Lower lobe of right lung (tissue), 2 donors: ENCODE results near the gene PYCR2. TPM values are rescaled to one million over a fixed set of nuclear protein-coding genes. Genes with fewer than 3 reads are reported as not detected.

Experiments
- ATAC-seq, 2 donors: fragments of 200-7000 bp; cut with Tn5 transposase; one replicate each; pipeline ENCODE4 v1.9.1; 2020 to 2022; ENCODE audit warnings: mild to moderate bottlenecking in 2 of 2, moderate library complexity in 2 of 2
- DNase-seq: peaks from one replicate; pipeline ENCODE4 v3.0.0-alpha.2; 2020
- H3K27ac ChIP-seq: fragments of 200-600 bp; one replicate; pipeline ENCODE4 v1.8.0; 2022
- H3K27me3 ChIP-seq: fragments of 200-600 bp; one replicate; pipeline ENCODE4 v1.8.0; 2022; ENCODE audit warnings: low read depth
- H3K36me3 ChIP-seq: fragments of 200-600 bp; one replicate; pipeline ENCODE4 v1.8.0; 2022; ENCODE audit warnings: mild to moderate bottlenecking
- H3K4me1 ChIP-seq: fragments of 200-600 bp; one replicate; pipeline ENCODE4 v1.8.0; 2022
- H3K4me3 ChIP-seq: fragments of 200-600 bp; one replicate; pipeline ENCODE4 v1.8.0; 2022; ENCODE audit warnings: mild to moderate bottlenecking
- H3K9me3 ChIP-seq: fragments of 200-600 bp; one replicate; pipeline ENCODE4 v1.8.0; 2022
- intact Hi-C: fragments of 100-400 bp; cut with DNase I; formaldehyde crosslinking; loops from one replicate; pipeline ENCODE4 v1.11.0; 2022
- microRNA-seq: library from miRNA; unstranded; fragments of <30 nt; microRNA quantifications from one replicate; pipeline ENCODE4 v1.2.0, GENCODE V29; 2020; ENCODE audit warnings: borderline number of aligned reads
- total RNA-seq: library from RNA; stranded (reverse); fragmentation: NEBNext Ultra II Directional; extraction: Animal tissue kit (Norgen Biotek cat#: 25700); gene quantifications from one replicate; pipeline ENCODE4 v1.2.1, GENCODE V29; 2021
- TF ChIP-seq, protein P1 (sequence below): fragments of 200-600 bp; IDR thresholded peaks from one replicate; pipeline ENCODE4 v1.8.0; 2022; ENCODE audit warnings: antibody characterized with exemption, mild to moderate bottlenecking
- donor health status: DM: no; HTN: yes; CAD: no; lungs with severe emphysema.

PYCR2 gene
- total RNA-seq, 1 donor from 2014 or later: 73.2 TPM

GRCh38 chr1:225872075-225872430, 52.0 kb downstream of the PYCR2 start:
- H3K27ac ChIP-seq: no peak overlapping the region
- no peaks in the 10 kb centered on the region for H3K9me3 ChIP-seq
- DNase-seq (no peak), ATAC-seq (no peak)
- no peaks in the 10 kb centered on the region for H3K27me3 ChIP-seq
- H3K4me3 ChIP-seq: no peak overlapping the region
- intact Hi-C loops: no loop called here
- TF ChIP-seq, protein P1, sequence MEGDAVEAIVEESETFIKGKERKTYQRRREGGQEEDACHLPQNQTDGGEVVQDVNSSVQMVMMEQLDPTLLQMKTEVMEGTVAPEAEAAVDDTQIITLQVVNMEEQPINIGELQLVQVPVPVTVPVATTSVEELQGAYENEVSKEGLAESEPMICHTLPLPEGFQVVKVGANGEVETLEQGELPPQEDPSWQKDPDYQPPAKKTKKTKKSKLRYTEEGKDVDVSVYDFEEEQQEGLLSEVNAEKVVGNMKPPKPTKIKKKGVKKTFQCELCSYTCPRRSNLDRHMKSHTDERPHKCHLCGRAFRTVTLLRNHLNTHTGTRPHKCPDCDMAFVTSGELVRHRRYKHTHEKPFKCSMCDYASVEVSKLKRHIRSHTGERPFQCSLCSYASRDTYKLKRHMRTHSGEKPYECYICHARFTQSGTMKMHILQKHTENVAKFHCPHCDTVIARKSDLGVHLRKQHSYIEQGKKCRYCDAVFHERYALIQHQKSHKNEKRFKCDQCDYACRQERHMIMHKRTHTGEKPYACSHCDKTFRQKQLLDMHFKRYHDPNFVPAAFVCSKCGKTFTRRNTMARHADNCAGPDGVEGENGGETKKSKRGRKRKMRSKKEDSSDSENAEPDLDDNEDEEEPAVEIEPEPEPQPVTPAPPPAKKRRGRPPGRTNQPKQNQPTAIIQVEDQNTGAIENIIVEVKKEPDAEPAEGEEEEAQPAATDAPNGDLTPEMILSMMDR: no peak
- peaks cover 11% of the 10 kb centered on the region for H3K4me1 ChIP-seq
- H3K36me3 ChIP-seq: peaks cover 99% of the 10 kb centered on the region

- H3K4me1 ChIP-seq: peaks cover 15% of the 10 kb centered on the region
- DNase-seq (no peak), ATAC-seq (no peak)
- intact Hi-C loops: no loop called here
- no peak overlapping the region for H3K27ac ChIP-seq
- H3K4me3 ChIP-seq: no peak overlapping the region
- no peaks in the 10 kb centered on the region for H3K9me3 ChIP-seq
- peaks cover 99% of the 10 kb centered on the region for H3K36me3 ChIP-seq
- no peaks in the 10 kb centered on the region for H3K27me3 ChIP-seq
- TF ChIP-seq, protein P1: no peak
Measured at GRCh38 chr1:225871359-225872074, 52.5 kb downstream of the PYCR2 start.

- Histone ChIP-seq H3K4me3 (no peak overlapping the region), H3K36me3 (peaks cover 98% of the 10 kb centered on the region), H3K9me3 (no peaks in the 10 kb centered on the region), H3K27ac (no peak overlapping the region), H3K27me3 (no peaks in the 10 kb centered on the region), H3K4me1 (peaks cover 19% of the 10 kb centered on the region)
- DNase-seq (no peak), ATAC-seq (no peak)
- TF ChIP-seq, protein P1: no peak
- intact Hi-C loops: no loop called here
Measured at GRCh38 chr1:225870911-225871310, 53.1 kb downstream of the PYCR2 start.

Small RNA genes lying within 50 kb of the gene (microRNA-seq; reads per million reads assigned to microRNA genes)
- not detected for gene MIR6741

Other genes starting within 250 kb of the PYCR2 start
- 166 TPM for gene SRP9, start 146.4 kb downstream of the PYCR2 start, total RNA-seq
- gene EPHX1, start 114.1 kb downstream of the PYCR2 start, total RNA-seq: 233 TPM
- 141 TPM for gene TMEM63A, start 41.9 kb downstream of the PYCR2 start, total RNA-seq
- gene LEFTY1, start 35.1 kb downstream of the PYCR2 start, total RNA-seq: not detected
- gene LEFTY2, start 17.0 kb upstream of the PYCR2 start, total RNA-seq: 1.2 TPM
- gene SDE2, start 75.1 kb upstream of the PYCR2 start, total RNA-seq: 18.4 TPM
- 504 TPM for gene H3-3A, start 138.5 kb upstream of the PYCR2 start, total RNA-seq